WTC11 (cell line): ENCODE data around the gene ZNF18. TPM values are rescaled to one million over a fixed set of nuclear protein-coding genes. Genes with fewer than 3 reads are reported as not detected.

Experiments used
- ATAC-seq: fragments of 200-7000 bp; cut with Tn5 transposase; 2 replicates; pipeline ENCODE4 v1.10.0; 2021; ENCODE audit warnings: mild to moderate bottlenecking, moderate library complexity
- CTCF ChIA-PET: fragments of 300-600 bp; sonication (Branson Sonifier 250); formaldehyde crosslinking; loops from one replicate; lab custom pipeline; 2021; ENCODE audit warnings: antibody characterized with exemption; lab: Charles Lee
- POLR2A ChIA-PET: fragments of 350-600 bp; sonication (Branson Sonifier 250); formaldehyde crosslinking; loops from one replicate; lab custom pipeline; 2021; ENCODE audit warnings: antibody characterized with exemption; lab: Charles Lee
- DNase-seq: peaks from one replicate; pipeline ENCODE4 v3.0.0; 2021; ENCODE audit warnings: low spot score
- H3K27ac Mint-ChIP-seq: 2 replicates; pipeline ENCODE4 v1.8.0; 2021; ENCODE audit warnings: mixed read lengths
- H3K27me3 Mint-ChIP-seq: 2 replicates; pipeline ENCODE4 v1.8.0; 2021; ENCODE audit warnings: low read depth, mild to moderate bottlenecking, moderate library complexity, mixed read lengths
- H3K36me3 Mint-ChIP-seq: 2 replicates; pipeline ENCODE4 v1.8.0; 2021; ENCODE audit warnings: mixed read lengths
- H3K4me1 Mint-ChIP-seq: 2 replicates; pipeline ENCODE4 v1.8.0; 2022; ENCODE audit warnings: mixed read lengths
- H3K4me3 Mint-ChIP-seq: 2 replicates; pipeline ENCODE4 v1.8.0; 2021; ENCODE audit warnings: mild to moderate bottlenecking, moderate library complexity, mixed read lengths
- H3K9me3 Mint-ChIP-seq: 2 replicates; pipeline ENCODE4 v1.8.0; 2021; ENCODE audit warnings: mixed read lengths
- CBFB ChIP-seq: sonication (generic); formaldehyde crosslinking; IDR thresholded peaks from 2 replicates; pipeline ENCODE4 v1.8.1; 2022; ENCODE audit warnings: mild to moderate bottlenecking, low read depth, missing genetic modification reagents
- E2F4 ChIP-seq: sonication (generic); formaldehyde crosslinking; IDR thresholded peaks from 2 replicates; pipeline ENCODE4 v1.8.1; 2022; ENCODE audit warnings: low read depth, mild to moderate bottlenecking, moderate library complexity, missing genetic modification reagents, borderline replicate concordance
- ERG ChIP-seq: fragments of 250-450 bp; sonication (Bioruptor Pico); IDR thresholded peaks from 2 replicates; pipeline ENCODE4 v1.8.0; 2021; ENCODE audit warnings: mild to moderate bottlenecking
- FOXK1 ChIP-seq: sonication (generic); formaldehyde crosslinking; IDR thresholded peaks from 2 replicates; pipeline ENCODE4 v1.8.0; 2022; ENCODE audit warnings: mild to moderate bottlenecking, moderate library complexity, missing genetic modification reagents
- HMGA2 ChIP-seq: fragments of 250-450 bp; sonication (Bioruptor Pico); IDR thresholded peaks from 2 replicates; pipeline ENCODE4 v1.4.0; 2021; ENCODE audit warnings: mild to moderate bottlenecking, moderate library complexity
- HMGXB4 ChIP-seq: sonication (generic); formaldehyde crosslinking; IDR thresholded peaks from 2 replicates; pipeline ENCODE4 v1.8.1; 2023; ENCODE audit warnings: mild to moderate bottlenecking, moderate library complexity, missing genetic modification reagents
- IRF2 ChIP-seq: sonication (generic); formaldehyde crosslinking; IDR thresholded peaks from 2 replicates; pipeline ENCODE4 v1.8.0; 2022; ENCODE audit warnings: low read depth, missing genetic modification reagents, borderline replicate concordance
- KAT7 ChIP-seq: sonication (generic); formaldehyde crosslinking; IDR thresholded peaks from 2 replicates; pipeline ENCODE4 v1.8.1; 2023; ENCODE audit warnings: missing genetic modification reagents, mild to moderate bottlenecking, borderline replicate concordance
- MLX ChIP-seq: sonication (generic); formaldehyde crosslinking; IDR thresholded peaks from 2 replicates; pipeline ENCODE4 v1.8.1; 2023; ENCODE audit warnings: mild to moderate bottlenecking, missing genetic modification reagents, moderate library complexity
- NFYB ChIP-seq: sonication (generic); formaldehyde crosslinking; conservative IDR thresholded peaks from 2 replicates; pipeline ENCODE4 v1.8.0; 2022; ENCODE audit warnings: low read depth, missing genetic modification reagents
- NR1H2 ChIP-seq: sonication (generic); formaldehyde crosslinking; IDR thresholded peaks from 2 replicates; pipeline ENCODE4 v1.9.0; 2021; ENCODE audit warnings: mild to moderate bottlenecking, moderate library complexity, missing genetic modification reagents
- OVOL2 ChIP-seq: fragments of 250-450 bp; sonication (Bioruptor Pico); IDR thresholded peaks from 2 replicates; pipeline ENCODE4 v1.9.0; 2021; ENCODE audit warnings: mild to moderate bottlenecking, borderline replicate concordance
- SP1 ChIP-seq: sonication (generic); formaldehyde crosslinking; conservative IDR thresholded peaks from 2 replicates; pipeline ENCODE4 v1.8.1; 2022; ENCODE audit warnings: missing genetic modification reagents
- ZBTB43 ChIP-seq: sonication (generic); formaldehyde crosslinking; IDR thresholded peaks from 2 replicates; pipeline ENCODE4 v1.8.1; 2023; ENCODE audit warnings: mild to moderate bottlenecking, missing genetic modification reagents
- ZMAT4 ChIP-seq: fragments of 250-450 bp; sonication (Bioruptor Pico); IDR thresholded peaks from 2 replicates; pipeline ENCODE4 v1.9.0; 2021; ENCODE audit warnings: mild to moderate bottlenecking
- ZNF138 ChIP-seq: sonication (generic); formaldehyde crosslinking; conservative IDR thresholded peaks from 2 replicates; pipeline ENCODE4 v1.8.1; 2022; ENCODE audit warnings: mild to moderate bottlenecking, moderate library complexity, missing genetic modification reagents
- ZNF416 ChIP-seq: fragments of 250-450 bp; sonication (Bioruptor Pico); IDR thresholded peaks from 2 replicates; pipeline ENCODE4 v1.9.0; 2021; ENCODE audit warnings: mild to moderate bottlenecking, inconsistent platforms
- ZNF423 ChIP-seq: fragments of 250-450 bp; sonication (Bioruptor Pico); IDR thresholded peaks from 2 replicates; pipeline ENCODE4 v2.1.2; 2022; ENCODE audit warnings: mild to moderate bottlenecking, moderate library complexity
- ZNF671 ChIP-seq: fragments of 250-450 bp; sonication (Bioruptor Pico); IDR thresholded peaks from 2 replicates; pipeline ENCODE4 v1.8.0; 2021; ENCODE audit warnings: mild to moderate bottlenecking
- total RNA-seq: library from RNA; stranded (reverse); gene quantifications from 3 replicates; pipeline ENCODE4 v1.2.3, GENCODE V29; 2021

ZNF18 gene
- total RNA-seq, 1 experiment from 2014 or later = 13.3 TPM

- no peak for TF ChIP-seq HMGXB4 (CRISPR knock-in tag)
- no peak for TF ChIP-seq HMGA2
Observed at GRCh38 chr17:12022310-12022709, 25.0 kb upstream of the ZNF18 start (continued).

GRCh38 chr17:12021623-12022140 lies 24.4 kb upstream of the ZNF18 start:
- ATAC-seq = no peak
- Mint-ChIP-seq H3K27me3 (peaks cover 12% of the 10 kb centered on the region), H3K4me1 (peaks cover 59% of the 10 kb centered on the region), H3K36me3 (no peaks in the 10 kb centered on the region), H3K4me3 (peak overlapping the region; percentile 78), H3K27ac (0 out of 2 replicates have a peak overlapping the region, but pooled peaks have one; percentile 53), H3K9me3 (no peaks in the 10 kb centered on the region)
- ChIA-PET POLR2A (interaction anchor here (0.5 to 3.5 kb wide), 4 partner anchors 16 to 860 kb away, joined by 3 to 43 read pairs (median 6); partner anchors contain the start of gene ZNF18), CTCF (interaction anchor here (0.7 to 2.4 kb wide), 3 partner anchors 24 to 398 kb away, joined by 3 to 15 read pairs (median 4); partner anchors contain the start of gene ZNF18)
- TF ChIP-seq SP1 (CRISPR knock-in tag) (no peak), HMGXB4 (CRISPR knock-in tag) (0 out of 2 replicates have a peak, but pooled peaks have one; percentile 13)
- DNase-seq = no peak

- H3K4me1 Mint-ChIP-seq = peaks cover 51% of the 10 kb centered on the region
- peak; percentile 95 for DNase-seq
- H3K9me3 Mint-ChIP-seq = no peaks in the 10 kb centered on the region
- ChIA-PET POLR2A (interaction anchor here (0.5 to 3.5 kb wide), 12 partner anchors 9 to 1208 kb away, joined by 3 to 43 read pairs (median 5); partner anchors contain the start of genes ELAC2 and ZNF18), CTCF (interaction anchor here (0.8 to 2.4 kb wide), 3 partner anchors 24 to 65 kb away, joined by 3 to 15 read pairs (median 3); partner anchors contain the start of gene ZNF18)
- H3K27ac Mint-ChIP-seq = 0 out of 2 replicates have a peak within 1 kb of the TSS, but pooled peaks have one; percentile 53
- peak within 1 kb of the TSS; percentile 78 for H3K4me3 Mint-ChIP-seq
- peak; percentile 96 for ATAC-seq
- H3K27me3 Mint-ChIP-seq = peaks cover 12% of the 10 kb centered on the region
- H3K36me3 Mint-ChIP-seq = no peaks in the 10 kb centered on the region
- no peak for TF ChIP-seq ZBTB43 (CRISPR knock-in tag)
- no peak for TF ChIP-seq E2F4 (CRISPR knock-in tag)
- TF ChIP-seq OVOL2 (CRISPR knock-in tag) = no peak
- TF ChIP-seq ERG (CRISPR knock-in tag) = no peak
- 0 out of 2 replicates have a peak, but pooled peaks have one; percentile 15 for TF ChIP-seq HMGXB4 (CRISPR knock-in tag)
- no peak for TF ChIP-seq HMGA2
- no peak for TF ChIP-seq NFYB
- no peak for TF ChIP-seq FOXK1 (CRISPR knock-in tag)
- TF ChIP-seq ZNF138 (CRISPR knock-in tag) = no peak
- TF ChIP-seq KAT7 (CRISPR knock-in tag) = no peak
- TF ChIP-seq ZNF671 (CRISPR knock-in tag) = no peak
- TF ChIP-seq MLX = no peak
- TF ChIP-seq ZNF416 (CRISPR knock-in tag) = no peak
- no peak for TF ChIP-seq ZMAT4
- no peak for TF ChIP-seq CBFB (CRISPR knock-in tag)
- no peak for TF ChIP-seq IRF2 (CRISPR knock-in tag)
- TF ChIP-seq NR1H2 (CRISPR knock-in tag) = no peak
- no peak for TF ChIP-seq ZNF423 (CRISPR knock-in tag)
Observed at GRCh38 chr17:12020642-12021622, 23.7 kb upstream of the ZNF18 start, which contains the start of gene MAP2K4. Gene MAP2K4 (plus strand): TSS chr17:12020877. CDS start chr17:12020887, 10 bp downstream.
